HG03135 (cell line): ENCODE results near the gene GNPDA2.

Source experiments
- ATAC-seq: cut with Tn5 transposase; IDR thresholded peaks from one replicate; pipeline ENCODE4 v1.9.1; 2021; ENCODE audit warnings: mild to moderate bottlenecking, moderate library complexity; ENCODE audit not compliant: unreplicated experiment

The GNPDA2 gene

DNA sequence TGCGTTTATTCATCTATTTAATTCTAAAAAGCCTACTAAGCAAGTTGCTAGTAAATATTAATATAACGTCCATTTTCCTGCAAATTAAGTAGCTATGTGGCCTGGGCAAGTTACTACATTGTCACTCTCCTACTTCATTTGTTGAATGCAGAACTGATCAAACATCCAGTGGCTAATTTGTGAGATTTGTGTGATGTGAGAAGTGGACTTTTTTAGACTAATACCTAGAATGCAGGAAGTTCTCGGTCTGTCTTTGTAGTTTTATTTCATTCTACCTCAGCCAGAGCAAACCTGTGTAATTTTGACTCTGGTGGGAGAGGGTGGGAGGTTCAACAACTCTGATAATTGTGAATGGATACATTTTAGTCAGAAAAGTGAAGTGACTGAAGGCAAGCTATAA lies 47.3 kb downstream of the GNPDA2 start:
- peak; percentile 7 for ATAC-seq

GRCh38 chr4:44678094-44679041 lies 48.0 kb downstream of the GNPDA2 start, which contains the start of gene GUF1:
TSS of gene GUF1 (plus strand) at chr4:44678420. CDS start at chr4:44678623, 203 bp downstream.
- peak; percentile 98 for ATAC-seq

DNA sequence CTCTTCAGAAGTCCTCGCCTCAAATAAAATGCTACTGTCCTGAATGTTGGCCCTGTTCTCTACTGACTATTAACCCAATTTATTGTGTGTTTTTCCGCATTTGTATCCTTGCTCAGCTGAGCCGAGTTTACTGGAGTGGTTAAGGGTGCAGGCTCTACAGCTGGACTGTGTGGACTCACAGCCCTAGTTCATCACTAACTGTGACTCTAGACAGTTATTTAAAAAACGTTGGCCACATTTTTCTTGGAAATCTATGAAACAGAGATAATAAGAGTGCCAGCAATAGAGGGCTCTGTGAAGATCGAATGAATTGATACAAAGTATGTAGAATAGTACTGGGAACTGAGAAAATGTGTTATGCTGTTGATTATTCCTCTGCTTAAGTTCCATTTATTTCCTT lies 51.0 kb downstream of the GNPDA2 start:
- no peak for ATAC-seq

DNA sequence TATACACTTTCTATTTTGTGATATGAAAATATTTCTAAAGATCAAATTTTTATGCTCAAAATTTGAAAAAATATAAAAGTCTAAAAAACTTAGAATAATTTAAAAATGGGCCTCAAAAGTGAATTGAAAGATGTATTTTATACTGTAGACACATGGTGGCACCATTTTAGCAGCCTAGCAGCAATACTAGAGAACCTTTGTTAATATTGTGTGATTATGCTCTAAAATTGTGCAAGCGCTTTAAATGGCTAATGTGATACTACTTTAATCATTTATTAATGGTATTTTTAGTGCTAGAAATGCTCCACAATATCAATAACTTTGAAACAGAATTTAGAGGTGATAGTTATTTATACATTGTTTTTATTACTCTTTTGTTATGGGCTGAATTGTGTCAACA lies 51.9 kb downstream of the GNPDA2 start:
- ATAC-seq, result no peak

GRCh38 chr4:44671636-44672035 lies 54.7 kb downstream of the GNPDA2 start:
- no peak for ATAC-seq

DNA sequence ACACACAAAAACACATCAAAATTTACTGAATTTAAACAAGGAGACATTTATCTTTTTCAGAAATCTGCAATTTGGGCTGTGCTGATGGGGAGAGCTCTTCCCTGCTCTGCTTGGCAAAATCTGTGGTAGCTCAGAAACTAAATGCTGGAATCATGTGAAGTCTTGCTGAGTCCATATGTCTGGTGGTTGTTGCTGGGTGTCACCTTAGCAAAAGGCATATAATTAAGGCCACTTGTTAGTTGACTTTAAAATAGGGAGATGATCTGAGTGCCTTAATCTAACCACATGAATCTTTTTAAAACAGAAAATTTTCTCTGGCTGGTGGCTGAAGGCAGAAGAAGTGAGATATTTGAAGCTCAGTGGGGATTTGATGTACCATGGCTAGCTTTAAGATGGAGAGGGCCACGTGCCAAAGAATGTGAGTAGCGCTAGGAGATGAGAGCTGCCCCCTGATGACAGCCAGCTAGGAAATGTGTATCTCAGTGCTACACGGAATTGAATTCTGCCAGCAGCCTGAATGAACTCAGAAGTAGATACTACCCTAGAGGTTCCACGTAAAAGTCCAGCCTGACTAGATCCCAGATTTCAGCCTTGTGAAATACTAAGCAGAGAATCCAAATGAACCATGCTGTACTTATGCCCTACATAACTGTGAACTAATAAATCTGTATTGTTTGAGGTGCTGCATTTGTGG lies 55.7 kb downstream of the GNPDA2 start:
- ATAC-seq, result no peak

- ATAC-seq, result no peak
Observed at GRCh38 chr4:44668526-44668925, 57.8 kb downstream of the GNPDA2 start.

DNA sequence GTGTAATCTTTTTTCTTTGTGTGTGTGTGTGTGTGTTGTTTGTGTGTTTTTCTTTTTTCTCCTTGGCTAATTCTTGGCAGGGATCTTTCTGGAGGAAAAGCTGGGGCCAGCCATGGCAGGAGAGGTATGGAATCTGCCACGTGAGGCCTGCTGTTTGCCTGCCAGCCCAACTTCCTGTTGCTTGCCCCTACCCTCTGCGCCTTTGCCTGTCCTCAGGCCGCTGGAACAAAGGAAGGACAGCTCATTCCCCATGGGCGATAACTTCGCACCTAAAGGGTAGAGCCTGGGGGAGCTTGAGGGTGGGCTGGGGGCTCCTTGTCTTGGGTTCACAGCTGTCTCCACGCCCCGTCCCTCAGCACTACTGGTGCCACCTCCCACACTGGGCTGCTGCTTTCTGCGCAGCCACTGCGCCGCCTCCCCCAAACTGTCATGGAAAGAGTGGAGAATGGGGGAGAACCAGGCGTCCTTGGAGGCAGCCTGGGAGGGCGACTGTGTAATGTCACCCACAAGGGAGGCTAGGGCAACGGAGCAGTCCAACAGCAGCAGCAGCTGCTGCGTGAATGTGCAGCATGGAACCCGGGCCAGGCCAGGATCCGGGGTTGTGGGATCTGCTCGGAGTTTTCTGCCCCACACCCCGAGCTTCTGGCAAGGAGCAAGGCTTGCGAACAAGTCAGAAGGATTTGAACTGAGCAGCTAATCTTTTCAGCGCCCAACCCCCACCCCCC lies 62.7 kb downstream of the GNPDA2 start:
- no peak for ATAC-seq

GRCh38 chr4:44662623-44663005 lies 63.7 kb downstream of the GNPDA2 start:
- ATAC-seq, result no peak

DNA sequence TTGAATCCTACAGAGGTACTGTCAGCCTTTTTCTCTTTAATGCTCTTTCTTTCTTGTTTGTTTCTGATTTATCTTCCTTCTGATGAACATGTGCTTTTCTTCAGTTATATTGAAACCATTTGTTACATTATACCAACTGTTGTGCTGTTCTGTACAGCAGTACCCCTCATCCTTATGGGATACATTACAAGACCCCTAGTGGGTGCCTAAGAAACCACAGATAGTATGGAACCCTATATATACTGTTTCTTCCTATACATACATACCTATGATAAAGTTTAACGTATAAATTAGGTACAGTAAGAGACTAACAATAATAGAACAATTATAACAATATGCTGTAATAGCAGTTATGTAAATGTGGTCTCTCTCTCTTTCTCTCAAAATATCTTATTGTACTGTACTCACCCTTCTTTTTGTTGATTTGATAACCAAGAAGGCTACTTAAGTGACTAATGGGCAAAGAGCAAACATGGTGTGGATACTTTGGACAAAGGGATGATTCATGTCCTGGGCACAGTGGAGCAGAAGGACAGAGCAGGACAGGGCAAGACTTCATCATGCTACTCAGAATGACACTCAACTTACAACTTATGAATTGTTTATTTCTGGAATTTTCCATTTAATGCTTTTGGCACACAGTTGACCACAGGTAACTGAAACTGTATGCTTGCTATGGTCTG lies 64.3 kb downstream of the GNPDA2 start:
- ATAC-seq, result no peak

GRCh38 chr4:44660396-44660795 lies 66.0 kb downstream of the GNPDA2 start:
- ATAC-seq, result no peak

DNA sequence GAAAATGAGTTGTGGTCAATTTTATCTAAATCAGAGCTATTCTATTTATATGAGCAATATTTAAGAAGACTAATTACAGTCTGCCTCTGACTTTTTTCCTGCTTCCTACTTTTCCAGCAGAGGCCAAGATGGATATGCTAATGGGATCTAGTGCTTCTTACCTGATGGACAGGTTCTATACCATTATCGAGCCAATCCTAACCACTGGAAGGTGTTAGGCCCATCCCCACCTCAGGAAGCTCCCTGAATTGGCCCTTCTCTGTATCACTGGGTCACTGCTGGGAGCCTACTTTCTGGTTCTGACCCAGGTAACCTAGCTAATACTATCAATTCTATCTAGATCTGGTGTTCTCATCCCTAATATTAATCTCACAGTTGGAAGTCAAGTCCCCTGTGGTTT lies 74.4 kb downstream of the GNPDA2 start:
- ATAC-seq, result no peak
